HepG2 (cell line): ENCODE data around the gene ERP44. TPM values are rescaled to one million over a fixed set of nuclear protein-coding genes. Genes with fewer than 3 reads are reported as not detected.

Experiments used
- ATAC-seq: fragments of 200-7000 bp; cut with Tn5 transposase; 3 replicates; pipeline ENCODE4 v1.9.1; 2020; ENCODE audit warnings: mild to moderate bottlenecking, moderate library complexity
- BruUV-seq: library from RNA; stranded (reverse); fragments of 400-500 nt; replicated peaks from 2 replicates; lab custom pipeline; 2021; lab: Mats Ljungman, UMichigan
- CTCF ChIA-PET: fragments of 300-600 bp; formaldehyde crosslinking; extraction: SDS; loops from one replicate; lab custom pipeline; 2021; ENCODE audit warnings: low total read pairs, inconsistent platforms, low intra/inter-chr PET ratio; lab: Yijun Ruan, JAX
- POLR2A ChIA-PET: fragments of 350-600 bp; sonication (Branson Sonifier 250); formaldehyde crosslinking; loops from one replicate; lab custom pipeline; 2020; ENCODE audit warnings: antibody characterized with exemption, inconsistent platforms; lab: Yijun Ruan, JAX
- DNase-seq: peaks from one replicate; pipeline ENCODE4 v3.0.0-alpha.2; 2015; ENCODE audit warnings: low spot score
- FAIRE-seq: peaks from 3 replicates; lab custom pipeline; 2011; peaks lifted over from hg19 to GRCh38; lab: Jason Lieb, UNC
- H2AFZ ChIP-seq: one replicate; pipeline ENCODE4 v1.6.1; 2011; ENCODE audit warnings: low read length, inconsistent platforms
- H3K27ac ChIP-seq: fragments of 300-600 bp; 3 replicates; pipeline ENCODE4 v1.8.0; 2011; ENCODE audit warnings: mixed run types, mild to moderate bottlenecking, mixed read lengths, low read length, inconsistent platforms; ENCODE audit not compliant: insufficient read depth; ENCODE audit errors: extremely low read length
- H3K27me3 ChIP-seq, 2 experiments: fragments of 200-600 bp in 1 of 2; 2 replicates in 1 of 2; 3 replicates in 1 of 2; pipeline versions ENCODE4 v1.6.0 to v1.8.0; 2011; ENCODE audit warnings: low read length in 2 of 2, mild to moderate bottlenecking in 2 of 2, moderate library complexity in 2 of 2, inconsistent platforms in 1 of 2; ENCODE audit not compliant: insufficient read depth in 2 of 2, control insufficient read depth in 1 of 2
- H3K36me3 ChIP-seq, 2 experiments: fragments of 200-600 bp in 1 of 2; replicated peaks in 1 of 2; 2 replicates in 1 of 2; 3 replicates in 1 of 2; pipeline versions ENCODE4 v1.5.1 to v1.8.0; 2011; ENCODE audit warnings: low read length in 2 of 2, inconsistent platforms in 1 of 2; ENCODE audit not compliant: insufficient read depth in 2 of 2, control insufficient read depth in 1 of 2
- H3K4me1 ChIP-seq: 2 replicates; pipeline ENCODE4 v1.5.1; 2012; ENCODE audit warnings: low read length, inconsistent platforms; ENCODE audit not compliant: insufficient read depth
- H3K4me2 ChIP-seq: 2 replicates; pipeline ENCODE4 v1.6.0; 2011; ENCODE audit warnings: low read depth, low read length, inconsistent platforms
- H3K4me3 ChIP-seq, 3 experiments: fragments of 200-600 bp in 1 of 3; sonication (generic), shearing (Covaris generic) in 1 of 3; replicated peaks in 1 of 3; 2 replicates each; pipeline ENCODE4 v1.5.1; 2011 to 2016; ENCODE audit warnings: low read length in 3 of 3, inconsistent platforms in 2 of 3, low read depth in 2 of 3, mild to moderate bottlenecking in 2 of 3, control low read depth in 1 of 3, mixed read lengths in 1 of 3; ENCODE audit not compliant: insufficient read depth in 1 of 3
- H3K79me2 ChIP-seq: one replicate; pipeline ENCODE4 v1.6.1; 2011; ENCODE audit warnings: low read length, inconsistent platforms; ENCODE audit not compliant: insufficient read depth
- H3K9ac ChIP-seq: 2 replicates; pipeline ENCODE4 v1.6.0; 2011; ENCODE audit warnings: mild to moderate bottlenecking, low read depth, low read length, inconsistent platforms; ENCODE audit not compliant: insufficient read depth
- H3K9me3 ChIP-seq: 2 replicates; pipeline ENCODE4 v1.5.1; 2012; ENCODE audit warnings: mild to moderate bottlenecking, low read length
- H4K20me1 ChIP-seq: 2 replicates; pipeline ENCODE4 v1.6.0; 2011; ENCODE audit warnings: inconsistent platforms, mild to moderate bottlenecking, low read length, moderate library complexity; ENCODE audit not compliant: insufficient read depth
- HMG20A ChIP-seq: IDR thresholded peaks from 2 replicates; pipeline ENCODE4 v1.6.1; 2016; ENCODE audit warnings: borderline replicate concordance
- HNF4G ChIP-seq, 2 experiments: sonication (generic) in 1 of 2; formaldehyde crosslinking in 1 of 2; IDR thresholded peaks; 2 replicates each; pipeline versions ENCODE4 v1.4.0 to v1.6.1; 2011 to 2020; ENCODE audit warnings: borderline replicate concordance in 2 of 2, low read depth in 2 of 2, mild to moderate bottlenecking in 2 of 2, low read length in 1 of 2, missing genetic modification reagents in 1 of 2, moderate library complexity in 1 of 2
- IKZF4 ChIP-seq: sonication (generic); formaldehyde crosslinking; IDR thresholded peaks from 2 replicates; pipeline ENCODE4 v1.5.1; 2020; ENCODE audit warnings: borderline replicate concordance, mild to moderate bottlenecking, low read depth, missing genetic modification reagents; ENCODE audit errors: not compliant biosample characterization
- KLF15 ChIP-seq: sonication (generic); formaldehyde crosslinking; IDR thresholded peaks from 2 replicates; pipeline ENCODE4 v1.8.1; 2023; ENCODE audit warnings: borderline replicate concordance, mild to moderate bottlenecking, inconsistent platforms, missing genetic modification reagents, mixed read lengths
- MED1 ChIP-seq: sonication (generic); formaldehyde crosslinking; IDR thresholded peaks from 2 replicates; pipeline ENCODE4 v1.4.0; 2020; ENCODE audit warnings: missing genetic modification reagents
- NONO ChIP-seq, 2 experiments: fragments of 450-650 bp in 1 of 2; sonication (generic) in 1 of 2; formaldehyde crosslinking in 1 of 2; IDR thresholded peaks in 1 of 2; conservative IDR thresholded peaks in 1 of 2; 2 replicates each; pipeline versions ENCODE4 v1.6.1 to v1.8.0; 2017 to 2022; ENCODE audit warnings: mild to moderate bottlenecking in 1 of 2, missing genetic modification reagents in 1 of 2, moderate library complexity in 1 of 2
- SMC3 ChIP-seq: IDR thresholded peaks from 2 replicates; pipeline ENCODE4 v1.6.1; 2011; ENCODE audit warnings: low read length, improper control_type of control experiment
- SNRNP70 ChIP-seq: fragments of 200-400 bp; formaldehyde crosslinking; IDR thresholded peaks from 2 replicates; pipeline ENCODE4 v1.6.1; 2017; ENCODE audit warnings: mild to moderate bottlenecking, low read depth, low read length, moderate library complexity
- ZFP1 ChIP-seq: IDR thresholded peaks from 2 replicates; pipeline ENCODE4 v1.6.1; 2016
- ZIK1 ChIP-seq: sonication (generic); formaldehyde crosslinking; IDR thresholded peaks from 2 replicates; pipeline ENCODE4 v1.5.0; 2020; ENCODE audit warnings: mild to moderate bottlenecking, low read depth, missing genetic modification reagents, borderline replicate concordance
- ZNF264 ChIP-seq: sonication (generic); formaldehyde crosslinking; IDR thresholded peaks from 2 replicates; pipeline ENCODE4 v1.4.0; 2020; ENCODE audit warnings: missing genetic modification reagents
- ZNF354B ChIP-seq: sonication (generic); formaldehyde crosslinking; IDR thresholded peaks from 2 replicates; pipeline ENCODE4 v1.8.0; 2022; ENCODE audit warnings: mild to moderate bottlenecking, missing genetic modification reagents
- ZNF432 ChIP-seq: sonication (generic); formaldehyde crosslinking; IDR thresholded peaks from 2 replicates; pipeline ENCODE4 v1.5.0; 2020; ENCODE audit warnings: missing genetic modification reagents, mild to moderate bottlenecking, borderline replicate concordance
- ZNF547 ChIP-seq: sonication (generic); formaldehyde crosslinking; IDR thresholded peaks from 2 replicates; pipeline ENCODE4 v1.5.1; 2020; ENCODE audit warnings: mild to moderate bottlenecking, missing genetic modification reagents
- ZNF768 ChIP-seq: sonication (generic); formaldehyde crosslinking; IDR thresholded peaks from 2 replicates; pipeline ENCODE4 v1.4.0; 2020; ENCODE audit warnings: missing genetic modification reagents
- in situ Hi-C: cut with HindIII; loops from 2 replicates; pipeline ENCODE4 v1.10.0; 2017; ENCODE audit warnings: low pct_unique_long_range_greater_than_20kb; ENCODE audit not compliant: extremely low pct_ligation_motif_present
- intact Hi-C: fragments of 100-400 bp; cut with micrococcal nuclease; formaldehyde crosslinking; loops from one replicate; pipeline ENCODE4 v1.10.0; 2022; ENCODE audit not compliant: unreplicated experiment
- polyA plus RNA-seq, 8 experiments: library from polyadenylated mRNA; depleted of rRNA in 3 of 8; stranded (reverse) in 7 of 8; unstranded in 1 of 8; fragments of >200 nt; fragmentation: Illumina TruSeq in 4 of 8; extraction: Trizol in 4 of 8; gene quantifications; 2 replicates each; pipeline versions ENCODE4 v1.2.1 to v1.2.3, GENCODE V29; 2011 to 2016; ENCODE audit warnings: low read depth in 4 of 8, missing spikeins in 1 of 8, mixed read lengths in 1 of 8; ENCODE audit not compliant: insufficient read depth in 1 of 8
- total RNA-seq, 5 experiments: library from RNA; depleted of rRNA; stranded (reverse); fragments of >200 nt; fragmentation: Illumina TruSeq; extraction: Trizol; gene quantifications; 2 replicates each; pipeline ENCODE4 v1.2.3, GENCODE V29; 2016; ENCODE audit warnings: low read depth in 1 of 5
- TF ChIP-seq, protein P1 (sequence below): sonication (generic); formaldehyde crosslinking; IDR thresholded peaks from 2 replicates; pipeline ENCODE4 v1.9.0; 2021; ENCODE audit warnings: missing genetic modification reagents, borderline replicate concordance
- TF ChIP-seq, protein P2 (sequence below): sonication (generic); formaldehyde crosslinking; IDR thresholded peaks from 2 replicates; pipeline ENCODE4 v1.4.0; 2020; ENCODE audit warnings: mild to moderate bottlenecking, missing genetic modification reagents
- TF ChIP-seq, protein P3 (sequence below): sonication (generic); formaldehyde crosslinking; IDR thresholded peaks from 2 replicates; pipeline ENCODE4 v1.9.0; 2022; ENCODE audit warnings: missing genetic modification reagents, mild to moderate bottlenecking, borderline replicate concordance

Gene ERP44
- total and polyA plus RNA-seq, 2 of the 13 experiments (the other 11 are each of a cell fraction or from before 2014, with no cell fraction given), result 8.9 to 13.8 TPM

DNA sequence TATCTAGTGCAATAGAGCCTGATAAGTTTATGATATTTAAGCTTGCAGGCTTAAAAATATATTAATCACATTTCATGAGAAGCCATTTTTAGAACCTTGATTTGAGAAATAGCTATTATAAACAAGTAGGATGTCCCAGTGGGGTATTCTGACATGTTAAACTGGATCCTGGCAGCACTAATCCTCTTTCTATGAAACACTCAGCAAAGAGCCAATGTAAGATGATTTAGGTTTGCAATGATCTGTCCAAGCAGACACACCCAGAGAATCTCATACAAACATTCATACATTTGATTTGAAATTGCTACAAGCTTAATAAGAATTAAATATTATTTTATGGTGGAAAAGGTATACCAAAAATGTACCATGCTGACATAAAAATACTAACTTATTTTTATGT is 86.5 kb downstream of the ERP44 start:
- H3K4me1 ChIP-seq, result no peaks in the 10 kb centered on the region
- in situ Hi-C loops, result loop anchor here (10.0 to 25.0 kb wide), 3 partner anchors 207 to 825 kb away; no protein-coding TSS in a partner anchor
- H2AFZ ChIP-seq, result no peak overlapping the region
- ChIA-PET POLR2A (no interaction called here), CTCF (no interaction called here)
- H3K9ac ChIP-seq, result no peak overlapping the region
- no peaks in the 10 kb centered on the region for H3K9me3 ChIP-seq
- peaks cover 0 to 11% of the 10 kb centered on the region in 2 experiments; a peak in 3 of 5 replicates for H3K36me3 ChIP-seq
- no TSS peak for BruUV-seq
- FAIRE-seq (no peak), DNase-seq (no peak), ATAC-seq (no peak)
- H3K27me3 ChIP-seq, result no peaks in the 10 kb centered on the region
- H4K20me1 ChIP-seq, result no peaks in the 10 kb centered on the region
- intact Hi-C loops, result loop anchor here (5.0 kb wide), 1 partner anchor 105 kb away; the partner anchor contains the start of gene STX17
- H3K79me2 ChIP-seq, result no peaks in the 10 kb centered on the region
- no peak overlapping the region for H3K4me3 ChIP-seq
- TF ChIP-seq NONO (IDR thresholded peaks at IDR 0.05), result no peak
- no peak for TF ChIP-seq NONO (CRISPR knock-in tag; conservative IDR thresholded peaks at IDR 0.05)
- no peak for TF ChIP-seq HMG20A (CRISPR knock-in tag)
- TF ChIP-seq KLF15 (CRISPR knock-in tag), result no peak
- TF ChIP-seq SMC3, result no peak
- TF ChIP-seq, protein P1, sequence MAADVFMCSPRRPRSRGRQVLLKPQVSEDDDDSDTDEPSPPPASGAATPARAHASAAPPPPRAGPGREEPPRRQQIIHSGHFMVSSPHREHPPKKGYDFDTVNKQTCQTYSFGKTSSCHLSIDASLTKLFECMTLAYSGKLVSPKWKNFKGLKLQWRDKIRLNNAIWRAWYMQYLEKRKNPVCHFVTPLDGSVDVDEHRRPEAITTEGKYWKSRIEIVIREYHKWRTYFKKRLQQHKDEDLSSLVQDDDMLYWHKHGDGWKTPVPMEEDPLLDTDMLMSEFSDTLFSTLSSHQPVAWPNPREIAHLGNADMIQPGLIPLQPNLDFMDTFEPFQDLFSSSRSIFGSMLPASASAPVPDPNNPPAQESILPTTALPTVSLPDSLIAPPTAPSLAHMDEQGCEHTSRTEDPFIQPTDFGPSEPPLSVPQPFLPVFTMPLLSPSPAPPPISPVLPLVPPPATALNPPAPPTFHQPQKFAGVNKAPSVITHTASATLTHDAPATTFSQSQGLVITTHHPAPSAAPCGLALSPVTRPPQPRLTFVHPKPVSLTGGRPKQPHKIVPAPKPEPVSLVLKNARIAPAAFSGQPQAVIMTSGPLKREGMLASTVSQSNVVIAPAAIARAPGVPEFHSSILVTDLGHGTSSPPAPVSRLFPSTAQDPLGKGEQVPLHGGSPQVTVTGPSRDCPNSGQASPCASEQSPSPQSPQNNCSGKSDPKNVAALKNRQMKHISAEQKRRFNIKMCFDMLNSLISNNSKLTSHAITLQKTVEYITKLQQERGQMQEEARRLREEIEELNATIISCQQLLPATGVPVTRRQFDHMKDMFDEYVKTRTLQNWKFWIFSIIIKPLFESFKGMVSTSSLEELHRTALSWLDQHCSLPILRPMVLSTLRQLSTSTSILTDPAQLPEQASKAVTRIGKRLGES (CRISPR knock-in tag), result no peak
- TF ChIP-seq HNF4G (IDR thresholded peaks at IDR 0.05; ENCODE audit: borderline replicate concordance, low read depth, low read length), result no peak
- no peak for TF ChIP-seq HNF4G (CRISPR knock-in tag; IDR thresholded peaks at IDR 0.05; ENCODE audit: borderline replicate concordance, low read depth)
- no peak for TF ChIP-seq ZNF354B (CRISPR knock-in tag)
- TF ChIP-seq MED1 (CRISPR knock-in tag), result no peak
- TF ChIP-seq ZNF547 (CRISPR knock-in tag), result no peak
- TF ChIP-seq, protein P2, sequence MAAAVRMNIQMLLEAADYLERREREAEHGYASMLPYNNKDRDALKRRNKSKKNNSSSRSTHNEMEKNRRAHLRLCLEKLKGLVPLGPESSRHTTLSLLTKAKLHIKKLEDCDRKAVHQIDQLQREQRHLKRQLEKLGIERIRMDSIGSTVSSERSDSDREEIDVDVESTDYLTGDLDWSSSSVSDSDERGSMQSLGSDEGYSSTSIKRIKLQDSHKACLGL (CRISPR knock-in tag), result no peak
- no peak for TF ChIP-seq ZNF432 (CRISPR knock-in tag)
- TF ChIP-seq ZFP1 (CRISPR knock-in tag), result no peak
- TF ChIP-seq ZNF768 (CRISPR knock-in tag), result no peak
- TF ChIP-seq SNRNP70, result no peak
- TF ChIP-seq IKZF4 (CRISPR knock-in tag), result no peak
- no peak for TF ChIP-seq ZNF264 (CRISPR knock-in tag)
- TF ChIP-seq ZIK1 (CRISPR knock-in tag), result no peak
- TF ChIP-seq, protein P3, sequence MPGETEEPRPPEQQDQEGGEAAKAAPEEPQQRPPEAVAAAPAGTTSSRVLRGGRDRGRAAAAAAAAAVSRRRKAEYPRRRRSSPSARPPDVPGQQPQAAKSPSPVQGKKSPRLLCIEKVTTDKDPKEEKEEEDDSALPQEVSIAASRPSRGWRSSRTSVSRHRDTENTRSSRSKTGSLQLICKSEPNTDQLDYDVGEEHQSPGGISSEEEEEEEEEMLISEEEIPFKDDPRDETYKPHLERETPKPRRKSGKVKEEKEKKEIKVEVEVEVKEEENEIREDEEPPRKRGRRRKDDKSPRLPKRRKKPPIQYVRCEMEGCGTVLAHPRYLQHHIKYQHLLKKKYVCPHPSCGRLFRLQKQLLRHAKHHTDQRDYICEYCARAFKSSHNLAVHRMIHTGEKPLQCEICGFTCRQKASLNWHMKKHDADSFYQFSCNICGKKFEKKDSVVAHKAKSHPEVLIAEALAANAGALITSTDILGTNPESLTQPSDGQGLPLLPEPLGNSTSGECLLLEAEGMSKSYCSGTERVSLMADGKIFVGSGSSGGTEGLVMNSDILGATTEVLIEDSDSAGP (CRISPR knock-in tag), result no peak
- H3K4me2 ChIP-seq, result no peak overlapping the region
- no peak overlapping the region for H3K27ac ChIP-seq
